HG03342 (cell line): Measurements from ENCODE around the gene KIAA1217.
"Not testable (repeated sequence)": the region's sequence is repeated elsewhere in the genome, so short reads cannot be mapped to it uniquely, and the experiment has no call there.

Experiments
- ATAC-seq: cut with Tn5 transposase; IDR thresholded peaks from one replicate; pipeline ENCODE4 v1.9.1; 2021; ENCODE audit warnings: mild to moderate bottlenecking, moderate library complexity; ENCODE audit not compliant: unreplicated experiment

KIAA1217 gene

DNA sequence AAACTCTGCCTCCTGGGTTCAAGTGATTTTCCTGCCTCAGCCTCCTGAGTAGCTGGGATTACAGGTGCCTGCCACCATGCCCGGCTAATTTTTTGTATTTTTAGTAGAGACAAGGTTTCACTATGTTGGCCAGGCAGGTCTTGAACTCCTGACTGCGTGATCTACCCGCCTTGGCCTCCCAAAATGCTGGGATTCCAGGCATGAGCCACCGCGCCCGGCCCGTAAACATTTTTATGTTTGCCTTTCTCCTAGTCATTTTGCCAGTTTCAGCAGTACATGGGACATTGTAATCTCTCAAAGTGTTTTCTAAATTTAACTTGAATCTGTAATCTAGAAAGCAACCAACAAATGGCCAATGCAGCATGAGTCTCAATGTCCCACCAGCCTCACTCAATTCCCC lies 128.8 kb downstream of the KIAA1217 start:
- ATAC-seq, result not testable (repeated sequence)

DNA sequence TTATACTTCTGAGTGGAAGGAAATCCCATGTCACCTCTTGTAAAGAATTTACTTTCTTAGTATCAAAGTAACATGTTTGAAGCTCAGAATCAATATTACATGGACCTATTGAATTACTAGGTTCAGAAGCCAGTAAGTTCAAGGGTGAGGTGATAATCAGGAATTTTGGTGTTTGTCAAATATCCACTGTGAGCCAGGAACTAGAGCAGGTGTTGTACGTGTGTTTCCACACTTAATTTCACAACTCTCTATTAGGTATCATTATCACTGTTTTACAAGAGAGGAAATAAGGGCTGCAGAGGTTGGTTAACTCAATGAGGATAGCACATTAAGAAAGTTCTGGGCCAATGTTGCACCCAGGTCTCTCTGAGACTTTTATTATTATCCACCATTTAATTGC lies 130.4 kb downstream of the KIAA1217 start:
- ATAC-seq, result no peak

DNA sequence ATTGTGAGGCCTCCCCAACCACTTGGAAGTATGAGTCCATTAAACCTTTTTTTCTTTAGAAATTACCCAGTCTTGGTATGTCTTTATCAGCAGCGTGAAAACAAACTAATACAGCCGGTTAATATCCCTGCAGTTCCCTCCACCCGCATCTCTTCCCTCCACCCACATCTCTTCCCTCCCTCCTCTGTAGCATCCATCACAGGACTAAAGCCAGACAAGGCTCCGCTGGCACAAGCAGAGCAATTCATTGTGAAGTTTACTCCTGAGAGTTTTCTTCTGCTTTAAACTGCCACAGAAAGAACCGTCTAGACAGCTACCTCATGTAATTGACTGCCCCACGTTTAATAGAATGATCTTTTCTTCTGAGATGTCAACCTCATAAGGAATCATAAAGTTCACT lies 131.5 kb downstream of the KIAA1217 start:
- no peak for ATAC-seq

DNA sequence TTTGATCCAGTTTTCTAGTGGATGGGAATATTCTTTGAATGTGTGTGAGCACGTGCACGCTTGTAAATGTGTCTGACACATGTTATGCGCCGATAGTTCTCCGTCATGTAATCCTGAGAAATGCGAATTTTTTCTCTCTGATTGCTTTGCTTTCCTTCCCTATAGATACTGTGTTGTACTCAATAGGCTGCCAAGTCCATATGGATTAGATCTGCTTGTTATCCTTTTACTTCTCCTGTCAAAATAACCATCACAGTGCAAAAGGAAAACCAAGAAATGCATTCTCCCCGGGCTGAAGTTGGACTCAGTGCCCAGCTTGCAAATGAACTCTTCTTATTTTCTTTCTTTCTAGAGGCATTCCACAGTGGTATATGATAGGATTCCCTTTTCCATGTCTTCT lies 131.9 kb downstream of the KIAA1217 start:
- ATAC-seq, result no peak

DNA sequence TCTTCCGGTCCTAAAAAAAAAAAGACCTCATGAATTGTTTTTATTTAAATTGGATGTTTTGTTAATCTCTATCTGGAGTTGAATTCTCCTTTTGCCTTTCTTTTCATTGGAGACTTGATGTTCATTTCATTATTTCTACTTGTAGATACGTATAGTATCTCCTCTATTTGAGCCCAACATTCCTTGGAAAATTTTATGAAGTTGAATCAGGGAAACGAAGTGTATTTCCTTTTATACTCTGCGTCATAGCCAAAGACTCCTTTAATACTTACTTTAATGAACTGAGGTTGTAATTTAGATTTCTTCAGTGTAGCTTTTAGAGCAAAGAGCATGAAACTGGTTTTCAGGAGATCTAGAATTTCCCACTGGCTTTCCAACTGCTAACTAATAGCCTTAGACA lies 132.4 kb downstream of the KIAA1217 start:
- ATAC-seq, result no peak

DNA sequence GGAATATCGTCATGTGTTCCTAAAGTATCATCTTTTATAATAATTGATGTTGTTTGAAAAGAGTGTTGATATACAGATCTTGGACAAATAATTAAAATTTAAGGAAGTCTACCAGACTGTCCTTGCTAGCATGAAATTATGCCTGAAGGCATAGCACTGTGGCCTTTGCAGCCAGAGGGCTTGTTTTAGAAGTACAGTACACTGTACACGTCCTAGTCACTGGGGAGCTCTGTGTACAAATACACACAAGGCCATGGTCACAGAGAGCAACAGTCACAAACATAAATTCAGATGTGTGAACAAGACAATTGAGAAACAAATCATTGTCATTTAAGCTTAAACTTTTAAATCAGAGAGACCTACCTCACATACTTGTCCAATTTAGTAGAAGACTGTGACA lies 133.0 kb downstream of the KIAA1217 start:
- no peak for ATAC-seq

DNA sequence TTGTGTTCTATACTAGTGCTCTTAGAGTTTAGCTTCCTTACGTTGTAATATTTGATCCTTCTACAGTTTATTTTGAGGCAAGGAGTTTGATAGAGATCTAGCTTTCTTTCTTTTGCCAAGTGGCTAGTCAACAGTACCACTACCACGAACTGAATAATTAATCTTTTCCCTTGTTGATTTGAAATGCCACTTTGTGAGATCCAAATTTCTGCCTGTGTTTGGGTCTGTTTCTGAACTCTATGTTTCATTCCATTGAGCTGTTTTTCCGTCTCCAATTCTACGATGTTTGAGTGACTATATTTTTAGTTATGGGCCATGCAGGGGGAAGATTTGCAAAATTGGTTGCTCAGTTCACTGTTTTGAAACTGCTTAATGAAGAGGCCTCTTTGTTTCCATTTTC lies 134.7 kb downstream of the KIAA1217 start:
- no peak for ATAC-seq

DNA sequence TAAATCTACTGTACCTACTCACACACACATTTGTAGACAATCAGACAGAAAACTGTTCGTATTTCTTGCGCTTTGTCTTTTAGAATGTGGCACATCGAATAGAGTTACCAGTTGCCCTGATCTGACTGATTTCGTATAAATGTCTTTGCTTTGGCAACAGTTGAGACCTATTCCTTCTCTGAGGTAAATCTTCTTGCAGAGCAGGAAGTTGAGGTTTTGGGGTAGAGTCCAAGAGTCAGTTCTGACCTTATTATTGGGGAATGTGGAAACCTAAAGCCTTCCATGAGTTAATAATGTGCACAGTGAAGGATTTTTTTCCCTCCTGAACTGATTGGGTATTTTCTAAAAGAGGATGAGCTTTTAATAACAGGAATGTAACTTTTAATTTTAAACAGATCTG lies 135.3 kb downstream of the KIAA1217 start:
- ATAC-seq, result no peak

DNA sequence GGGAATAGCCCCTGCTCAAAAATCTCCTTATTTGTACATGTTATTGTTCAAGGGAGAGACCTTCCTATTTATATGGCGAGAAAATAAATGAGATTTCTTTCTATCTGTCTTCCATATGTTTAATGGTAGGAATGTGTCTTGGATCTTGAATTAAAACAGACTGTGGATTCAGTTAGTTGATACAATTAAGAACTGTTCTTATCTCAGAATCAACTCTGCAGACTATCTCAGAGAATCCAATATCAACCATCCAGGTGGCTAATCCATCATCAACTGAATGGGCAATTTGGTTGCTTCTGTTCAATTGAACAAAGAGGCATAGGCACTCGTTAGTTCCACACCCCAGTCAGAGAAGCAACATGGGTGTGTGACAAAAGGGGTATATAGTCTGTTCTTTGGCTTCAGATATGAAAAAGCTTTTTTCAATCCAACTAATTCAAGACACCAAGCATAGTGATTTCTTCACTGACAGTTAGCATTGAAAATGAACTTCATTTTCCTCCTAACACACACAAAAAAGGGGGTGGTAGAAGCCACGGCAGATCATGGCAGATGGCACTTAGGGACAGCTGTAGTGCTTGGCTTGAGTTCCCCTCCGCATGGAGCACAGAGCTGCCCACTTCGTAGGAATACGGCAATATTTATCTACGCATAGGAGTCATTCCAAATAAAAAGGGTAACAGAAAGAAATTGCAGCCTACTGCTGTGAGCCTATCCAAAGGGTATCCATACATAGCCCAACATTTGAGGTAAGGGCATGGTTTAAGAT lies 135.9 kb downstream of the KIAA1217 start:
- no peak for ATAC-seq

DNA sequence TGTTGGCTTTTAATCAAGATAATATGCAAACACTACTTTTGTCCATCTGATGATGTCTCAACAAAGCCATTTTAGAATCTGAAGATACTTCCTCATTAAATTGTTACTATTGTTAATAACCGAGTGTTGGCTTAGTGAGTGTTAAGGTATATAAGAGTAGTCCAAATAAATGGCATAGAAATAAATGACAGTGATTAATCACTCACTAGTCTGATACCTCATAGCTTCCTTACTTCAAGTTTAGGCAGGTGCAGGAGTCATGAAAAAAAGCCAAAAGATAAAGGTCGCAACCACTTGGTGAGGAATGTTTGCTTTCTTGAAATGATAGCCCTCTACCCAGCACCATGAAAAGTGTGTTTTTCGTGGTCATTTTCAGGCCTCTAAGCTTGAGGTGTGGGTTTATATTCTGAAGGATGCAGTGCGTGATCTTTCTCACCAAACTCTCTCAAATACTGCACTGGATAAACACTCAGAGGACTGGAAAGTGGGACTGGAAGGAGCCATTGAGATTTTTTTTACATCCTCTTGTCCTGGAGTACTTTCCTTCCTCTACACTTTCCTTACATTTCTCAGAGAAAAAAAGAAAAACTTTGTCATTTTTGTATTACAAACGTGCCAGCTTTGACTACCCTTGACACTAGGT lies 138.1 kb downstream of the KIAA1217 start:
- no peak for ATAC-seq

DNA sequence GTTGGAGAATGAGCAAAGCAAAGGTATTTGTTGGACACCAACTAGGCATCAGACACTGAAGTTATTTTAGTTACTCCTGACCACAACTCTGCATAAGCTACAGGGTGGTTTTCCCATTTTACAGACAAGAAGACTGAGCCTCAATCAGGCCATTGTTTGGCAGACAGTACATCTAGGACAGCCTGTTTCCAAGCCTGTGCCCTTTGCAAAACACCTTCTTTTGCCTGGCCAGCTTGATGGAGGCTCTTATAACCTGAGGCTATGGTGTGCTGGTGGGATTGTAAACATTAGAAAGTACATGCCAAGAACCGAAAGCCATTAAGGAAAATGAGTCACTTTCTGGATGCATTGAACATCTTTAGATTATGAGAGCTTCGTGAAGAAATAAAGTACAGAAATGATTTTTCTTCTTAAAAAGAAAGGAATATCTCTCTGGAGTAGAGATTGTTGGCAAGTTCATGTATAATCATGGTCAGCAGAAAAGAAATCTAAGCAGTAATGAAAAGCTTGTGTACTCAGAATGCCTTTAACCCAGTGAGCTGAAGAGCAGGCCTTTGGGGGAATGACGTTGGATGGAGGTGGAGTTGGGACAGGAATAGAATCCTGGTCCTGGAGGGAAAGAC lies 140.6 kb downstream of the KIAA1217 start:
- no peak for ATAC-seq

DNA sequence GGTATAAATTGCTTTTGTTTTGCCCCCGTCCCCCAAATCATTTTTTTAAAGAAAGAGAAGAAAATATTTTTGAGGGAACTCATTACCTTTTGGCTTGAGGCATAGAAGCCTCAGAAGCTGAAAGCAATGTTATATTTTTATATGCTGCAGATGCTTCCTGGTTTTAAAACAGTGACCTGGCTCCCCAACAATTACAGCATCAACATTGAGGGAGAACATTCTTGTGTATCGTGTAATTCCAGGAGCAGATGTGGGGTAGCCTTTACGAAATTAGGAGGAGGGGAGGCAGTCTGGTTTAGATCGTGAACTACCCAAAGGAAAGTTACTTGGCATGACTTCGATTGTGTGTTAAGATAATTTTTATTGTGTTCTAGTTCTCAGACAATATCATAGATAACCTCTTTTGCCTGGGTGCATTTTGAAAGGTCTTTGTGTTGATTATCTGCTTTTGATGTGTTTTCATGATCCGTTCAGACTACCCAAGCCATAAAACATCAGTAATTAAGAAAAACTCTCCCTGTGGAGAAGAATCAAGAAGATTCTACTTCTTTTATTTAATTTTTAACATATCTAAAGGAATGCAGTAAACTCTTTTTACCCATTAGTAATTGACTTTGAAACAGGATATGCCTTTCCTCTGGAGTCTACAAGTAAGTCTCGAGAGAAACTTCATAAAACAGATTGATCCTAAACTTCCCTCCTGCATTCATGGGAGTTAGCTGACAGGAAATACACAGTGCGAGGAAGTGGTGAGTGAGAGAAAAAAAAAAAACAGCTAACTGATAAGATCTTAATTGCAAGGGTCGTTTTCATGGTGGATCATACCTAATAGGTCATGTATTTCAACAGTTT lies 141.4 kb downstream of the KIAA1217 start:
- ATAC-seq, result no peak

DNA sequence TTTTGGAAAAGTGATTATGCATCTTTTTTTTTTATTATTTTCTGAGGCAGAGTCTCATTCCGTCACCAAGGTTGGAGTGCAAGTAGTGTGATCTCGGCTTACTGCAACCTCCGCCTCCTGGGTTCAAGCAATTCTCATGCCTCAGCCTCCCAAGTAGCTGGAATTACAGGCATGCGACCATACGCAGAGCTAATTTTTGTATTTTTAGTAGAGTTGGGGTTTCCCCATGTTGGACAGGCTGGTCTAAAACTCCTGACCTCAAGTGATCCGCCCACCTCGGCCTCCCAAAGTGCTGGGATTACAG lies 141.9 kb downstream of the KIAA1217 start:
- ATAC-seq, result not testable (repeated sequence)

DNA sequence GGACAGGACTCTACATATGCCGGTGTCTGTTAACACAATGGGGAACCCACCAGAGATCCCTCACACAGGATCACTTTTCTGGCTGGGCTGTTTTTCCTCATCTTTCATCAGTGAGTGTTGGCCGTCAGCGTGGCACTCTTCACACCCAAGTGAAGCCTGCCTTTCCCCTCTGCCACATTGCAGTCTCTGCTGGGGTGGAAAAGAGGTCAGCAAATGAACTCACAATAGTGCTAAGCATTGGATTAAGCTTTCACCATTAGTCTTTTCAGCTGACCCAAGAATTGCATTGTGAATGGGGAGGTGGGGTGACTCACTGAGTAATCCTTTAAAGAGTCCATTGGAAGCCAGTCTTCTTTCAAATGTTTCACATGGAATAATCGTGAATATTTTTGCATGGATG lies 143.0 kb downstream of the KIAA1217 start:
- ATAC-seq, result no peak

DNA sequence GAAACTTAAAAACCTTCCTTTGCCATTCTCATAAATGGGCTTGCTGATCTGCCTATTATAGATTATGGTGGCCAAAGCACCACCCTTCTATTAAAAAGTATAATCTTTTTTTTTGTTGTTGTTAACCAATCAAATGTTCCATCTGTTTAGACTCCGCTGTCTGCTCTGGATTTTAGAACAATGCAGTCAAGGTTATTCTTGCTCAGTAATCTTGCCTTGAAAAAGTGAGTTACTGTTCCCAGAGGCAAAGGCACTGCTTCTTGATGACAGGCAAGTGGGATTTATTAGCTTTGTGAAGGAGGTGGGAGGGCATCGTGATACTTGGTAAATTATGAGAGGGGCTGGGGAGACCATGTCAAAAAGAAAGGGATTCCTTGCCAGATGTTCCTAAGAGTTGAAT lies 143.5 kb downstream of the KIAA1217 start:
- no peak for ATAC-seq

DNA sequence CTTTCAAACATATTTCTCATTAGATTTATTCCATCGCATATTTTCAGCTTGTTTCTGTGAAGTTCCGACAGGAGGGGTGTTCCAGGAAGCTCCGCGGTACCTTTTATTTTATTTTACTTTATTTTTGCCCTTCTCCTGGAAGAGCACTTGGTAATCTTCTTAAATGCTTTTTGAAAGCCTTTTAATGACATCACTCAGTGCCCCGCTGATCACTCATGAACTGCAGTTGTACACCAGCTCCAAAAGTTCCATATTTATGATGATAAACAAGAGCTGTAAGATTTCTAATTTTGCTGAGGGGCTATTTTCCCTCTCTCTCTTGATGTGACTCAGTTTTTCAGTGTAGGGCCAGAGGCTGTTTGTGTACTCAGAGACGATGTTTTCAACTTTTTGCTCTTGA lies 144.4 kb downstream of the KIAA1217 start:
- no peak for ATAC-seq

DNA sequence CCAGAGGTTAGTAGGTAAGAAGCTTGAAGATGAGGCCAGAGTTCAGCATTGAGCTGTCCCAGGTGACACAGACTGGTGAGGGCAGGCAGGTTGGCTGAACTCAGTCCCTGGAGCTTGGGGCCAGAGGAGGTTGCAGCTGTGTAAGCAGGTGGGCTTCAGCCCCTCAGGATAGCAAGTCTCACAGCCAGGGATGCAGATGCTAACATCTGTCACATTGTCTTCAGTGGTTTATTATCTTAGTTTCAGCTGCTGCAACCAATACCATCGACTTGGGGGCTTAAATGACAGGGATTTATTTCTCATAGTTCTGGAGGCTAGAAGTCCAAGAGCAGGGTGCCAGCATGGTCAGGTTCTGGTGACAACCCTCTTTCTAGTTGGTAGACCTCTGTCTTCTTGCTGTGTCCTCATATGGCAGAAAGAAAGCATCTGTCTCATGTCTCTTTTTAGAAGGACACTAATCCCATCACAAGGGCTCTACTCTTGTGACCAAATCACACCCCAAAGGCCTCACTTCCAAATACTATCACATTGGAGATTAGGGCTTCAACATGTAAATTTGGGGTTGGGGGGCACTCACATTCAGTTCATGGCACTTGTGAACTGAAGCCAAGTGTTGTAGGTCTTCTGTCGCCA lies 146.2 kb downstream of the KIAA1217 start:
- ATAC-seq, result no peak

DNA sequence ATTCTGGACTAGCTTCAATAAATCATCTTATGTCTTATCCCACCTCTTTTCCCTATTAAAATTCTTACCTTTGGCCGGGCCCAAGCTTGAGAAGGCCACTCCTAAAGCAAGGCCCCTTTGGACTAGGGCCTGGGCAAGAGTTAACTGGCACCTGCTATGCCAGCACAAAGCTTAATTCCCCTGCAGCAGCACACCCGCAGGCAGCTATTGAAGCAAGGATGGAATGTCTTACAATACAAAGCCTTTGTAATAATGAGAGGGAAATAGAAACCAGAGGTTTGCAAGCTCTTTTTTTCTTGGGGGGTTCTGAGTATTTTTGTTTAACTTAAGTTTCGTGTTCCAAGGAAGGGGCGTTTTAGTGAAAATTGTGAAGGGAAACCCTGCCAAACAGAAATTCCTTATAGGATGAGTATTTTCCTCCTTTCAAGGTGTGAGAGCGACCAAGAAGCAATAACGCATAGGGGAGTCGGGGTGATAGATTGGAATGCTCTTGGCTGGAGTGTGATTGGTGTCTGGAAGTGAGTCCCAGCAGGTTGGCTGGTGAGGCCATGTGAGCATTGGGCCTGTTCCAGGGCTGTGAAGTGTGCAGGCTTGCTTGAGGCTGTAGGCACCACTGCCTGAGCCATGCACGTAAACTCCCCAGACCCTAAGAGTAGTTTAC lies 148.5 kb downstream of the KIAA1217 start:
- no peak for ATAC-seq

DNA sequence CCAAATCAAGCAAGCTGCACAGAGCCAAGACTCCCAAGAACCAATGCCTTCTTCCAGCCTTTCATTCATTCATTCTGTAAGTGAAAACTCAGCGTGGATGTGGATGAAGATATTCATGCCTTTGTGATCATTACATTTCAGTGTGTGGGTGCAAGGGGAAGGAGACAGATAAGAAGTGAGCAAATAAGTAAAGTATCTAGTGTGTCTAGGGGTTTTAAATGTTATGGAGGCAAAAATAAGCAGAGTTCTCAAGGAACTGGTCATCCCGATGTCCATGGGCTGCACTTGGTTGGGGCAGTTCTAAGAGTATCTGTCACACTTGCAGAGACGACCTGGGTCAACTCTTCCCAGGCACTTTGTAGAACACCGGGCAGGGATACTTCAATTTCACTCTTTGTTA lies 149.1 kb downstream of the KIAA1217 start:
- no peak for ATAC-seq

DNA sequence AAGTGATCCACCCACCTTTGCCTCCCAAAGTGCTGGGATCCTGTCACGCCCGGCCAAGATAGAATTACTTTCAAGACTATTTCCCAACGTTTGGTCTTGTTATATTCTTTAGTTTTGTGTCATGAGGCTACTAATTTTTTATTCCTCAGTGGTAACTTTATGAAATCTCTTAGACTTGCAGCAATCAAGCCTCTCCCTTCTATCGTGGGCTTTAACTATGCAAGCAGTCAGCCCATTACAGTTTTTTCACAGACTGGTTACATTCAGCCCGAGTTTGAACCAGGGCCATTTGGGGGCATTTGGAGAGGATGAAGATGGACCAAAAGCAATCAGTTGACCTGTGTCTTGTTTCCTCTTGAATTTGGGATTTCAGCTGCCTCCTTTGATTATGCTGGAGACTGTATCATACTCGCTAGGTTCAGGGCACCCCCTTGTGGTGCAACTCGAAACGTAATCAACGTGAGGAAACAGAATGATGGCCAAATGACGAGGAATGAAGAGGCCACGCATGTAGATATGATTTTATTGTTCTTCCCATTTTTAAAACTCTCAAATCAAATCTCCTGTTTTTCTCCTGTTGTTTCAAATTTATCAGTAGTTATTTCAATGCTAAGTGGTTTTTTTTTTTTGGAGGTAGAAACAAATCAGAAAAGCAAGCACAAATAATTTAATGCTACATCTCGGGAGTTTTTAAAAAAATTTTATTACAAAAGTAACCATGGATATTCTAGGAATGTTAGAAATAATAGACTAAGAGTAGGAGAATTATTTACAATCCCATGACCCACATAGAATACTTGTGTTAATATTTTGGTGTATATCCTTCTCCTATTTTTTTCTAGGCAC lies 151.6 kb downstream of the KIAA1217 start:
- peak; percentile 78 for ATAC-seq
